HG02571 (cell line): ENCODE data around the gene FER.
"Not testable (repeated sequence)": the region's sequence is repeated elsewhere in the genome, so short reads cannot be mapped to it uniquely, and the experiment has no call there.

Source experiments
- ATAC-seq: cut with Tn5 transposase; IDR thresholded peaks from one replicate; pipeline ENCODE4 v1.9.1; 2021; ENCODE audit warnings: mild to moderate bottlenecking, moderate library complexity; ENCODE audit not compliant: unreplicated experiment

FER gene

DNA sequence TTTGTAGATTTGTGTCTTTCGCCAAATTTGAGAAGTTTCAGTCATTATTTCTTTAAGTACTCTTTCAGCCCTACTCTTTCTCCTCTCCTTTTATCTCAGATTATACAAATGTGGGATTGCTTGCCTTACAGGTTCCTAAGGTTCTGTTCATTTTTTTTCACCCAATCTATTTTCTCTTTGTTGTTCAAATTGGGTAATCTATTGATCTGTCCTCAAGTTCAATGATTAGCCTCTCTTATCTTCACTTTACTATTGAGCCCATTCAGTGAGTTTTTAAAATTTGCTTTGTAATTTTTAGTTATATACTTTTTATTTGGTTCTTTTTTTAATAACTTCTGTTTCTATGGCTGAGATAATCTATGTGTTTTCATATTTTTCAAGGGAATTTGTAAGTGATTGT is 282.1 kb downstream of the FER start:
- no peak for ATAC-seq

GRCh38 chr5:109030360-109031143 is 282.9 kb downstream of the FER start:
- no peak for ATAC-seq

GRCh38 chr5:109034306-109034705 is 286.6 kb downstream of the FER start:
- no peak for ATAC-seq

DNA sequence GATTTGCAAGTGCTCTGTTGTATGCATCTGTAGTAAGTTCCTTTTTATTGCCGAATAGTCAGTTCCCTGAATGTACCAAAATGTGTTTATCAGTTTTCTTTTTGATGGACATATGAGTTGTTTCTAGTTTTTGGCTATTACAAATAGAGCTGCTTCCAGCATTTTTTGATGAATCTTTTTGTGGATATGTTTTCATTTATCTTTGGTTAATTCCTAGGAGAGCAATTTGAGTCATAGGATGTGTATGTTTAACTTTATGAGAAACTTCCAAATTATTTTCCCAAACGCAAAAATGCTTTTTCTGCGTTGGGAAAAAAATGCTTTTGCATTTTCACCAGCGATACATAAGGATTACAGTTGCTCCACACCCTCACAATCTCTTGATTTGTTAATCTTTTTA is 287.7 kb downstream of the FER start:
- no peak for ATAC-seq

DNA sequence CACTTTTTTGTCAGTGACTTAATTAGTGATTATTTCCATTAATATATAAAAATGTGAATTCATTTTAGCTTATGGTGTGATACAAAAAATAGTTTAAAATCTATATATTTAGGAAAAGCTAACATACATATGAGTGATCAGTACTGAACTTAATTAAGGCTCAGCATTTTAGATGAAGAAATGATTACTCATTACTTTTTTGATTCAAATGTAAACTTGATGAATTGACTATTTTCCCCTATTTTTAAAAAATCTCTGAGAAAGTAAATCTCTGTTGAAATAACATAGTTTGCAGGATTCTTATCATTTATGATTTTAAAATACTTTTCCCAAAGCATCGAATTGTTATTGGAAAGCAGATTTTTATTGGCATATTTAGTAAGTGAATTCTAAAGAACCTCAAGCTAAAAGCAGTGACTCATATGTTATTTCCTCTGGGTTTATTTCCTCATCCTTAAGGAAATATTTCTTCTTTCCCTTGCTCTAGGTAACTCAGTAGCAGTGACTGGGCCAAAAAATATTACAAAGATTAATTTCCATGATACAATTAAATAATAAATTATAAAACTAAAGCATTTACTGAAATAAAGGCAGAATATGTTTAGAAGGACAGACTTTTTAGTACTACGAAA is 290.6 kb downstream of the FER start:
- no peak for ATAC-seq

DNA sequence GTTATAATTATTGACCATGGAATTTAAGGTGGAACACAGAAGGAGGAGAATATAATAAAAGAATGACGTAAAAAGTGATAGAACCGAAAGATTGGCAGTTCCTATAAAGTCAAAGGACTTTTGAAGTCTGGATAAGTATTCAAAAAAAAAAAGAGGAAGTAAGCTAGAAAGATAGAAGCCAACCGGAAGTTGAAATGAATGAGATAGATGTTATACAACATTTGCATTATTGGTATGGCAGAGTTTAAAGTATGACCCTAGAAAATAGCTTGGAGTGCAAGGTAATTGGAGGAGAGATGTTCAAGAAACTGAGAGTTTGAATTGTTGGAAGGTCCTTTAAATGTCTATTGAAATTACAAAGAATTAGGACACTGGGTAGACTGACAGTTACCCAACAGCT is 293.6 kb downstream of the FER start:
- ATAC-seq: no peak

- no peak for ATAC-seq
These were observed 298.0 kb downstream of the FER start for GRCh38 chr5:109045710-109046109.

- ATAC-seq: no peak
These were observed 301.9 kb downstream of the FER start for GRCh38 chr5:109049565-109049964.

DNA sequence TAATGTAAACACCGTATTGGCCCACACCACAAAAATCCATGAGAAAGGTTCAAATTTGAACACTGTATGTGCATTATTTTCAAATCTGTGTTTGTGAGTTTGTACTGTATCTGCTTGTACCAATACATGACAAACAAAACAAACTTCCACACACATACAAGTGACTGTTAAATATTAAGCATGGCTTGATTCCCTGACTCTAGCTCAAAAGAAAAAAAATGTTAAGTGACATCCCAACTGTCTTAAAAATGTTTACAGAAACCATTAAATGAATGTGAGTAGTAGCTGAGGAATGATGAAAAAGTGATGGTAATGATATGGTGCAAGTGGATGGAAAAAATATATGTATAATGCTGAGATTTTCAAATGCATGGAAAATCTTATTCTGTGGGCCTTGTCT is 302.6 kb downstream of the FER start:
- not testable (repeated sequence) for ATAC-seq

- not testable (repeated sequence) for ATAC-seq
These were observed 304.5 kb downstream of the FER start for GRCh38 chr5:109052216-109052615.

DNA sequence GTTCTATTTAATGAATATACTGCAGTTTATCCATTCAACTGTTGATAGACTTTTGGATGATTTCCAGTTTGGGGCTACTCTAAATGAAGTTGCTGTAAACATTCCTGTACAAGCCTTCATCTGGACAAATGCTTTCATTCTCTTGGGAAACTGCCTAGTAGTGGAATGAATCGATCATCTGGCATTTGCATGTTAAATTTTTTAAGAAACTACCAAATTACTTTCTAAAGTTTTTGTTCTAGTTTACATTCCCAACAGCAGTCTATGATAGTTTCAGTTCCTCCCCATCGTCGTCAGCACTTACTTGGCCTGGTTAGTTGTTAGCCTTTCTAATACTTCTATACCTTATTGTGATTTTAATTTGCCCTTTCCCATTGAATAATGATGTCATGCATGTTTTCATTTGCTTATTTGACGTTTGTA is 306.3 kb downstream of the FER start:
- no peak for ATAC-seq

GRCh38 chr5:109060378-109061025 is 312.8 kb downstream of the FER start:
- no peak for ATAC-seq

- ATAC-seq: no peak
These were observed 315.0 kb downstream of the FER start for GRCh38 chr5:109062664-109063063.

- no peak for ATAC-seq
These were observed 315.5 kb downstream of the FER start for GRCh38 chr5:109063223-109063622.

DNA sequence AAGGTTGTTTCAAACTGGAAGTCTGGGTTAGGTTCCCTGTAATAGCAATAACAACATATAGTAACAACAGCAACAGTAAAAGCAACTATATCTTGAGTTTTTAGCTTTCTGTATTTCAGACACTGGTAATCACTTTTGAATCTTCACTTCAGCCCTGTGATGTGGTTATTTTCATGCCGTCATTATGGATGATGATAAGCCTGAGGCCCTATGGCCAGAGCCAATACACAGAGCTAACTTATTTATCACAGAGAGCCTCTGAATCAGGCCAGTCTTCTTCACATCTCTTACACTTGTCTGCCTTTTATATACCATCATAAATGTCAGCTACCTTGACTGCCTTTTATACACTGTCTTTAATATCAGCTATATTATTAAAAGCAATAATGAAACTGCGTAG is 329.0 kb downstream of the FER start:
- ATAC-seq: no peak

GRCh38 chr5:109078448-109078847 is 330.8 kb downstream of the FER start:
- no peak for ATAC-seq

GRCh38 chr5:109080481-109080880 is 332.8 kb downstream of the FER start:
- no peak for ATAC-seq

DNA sequence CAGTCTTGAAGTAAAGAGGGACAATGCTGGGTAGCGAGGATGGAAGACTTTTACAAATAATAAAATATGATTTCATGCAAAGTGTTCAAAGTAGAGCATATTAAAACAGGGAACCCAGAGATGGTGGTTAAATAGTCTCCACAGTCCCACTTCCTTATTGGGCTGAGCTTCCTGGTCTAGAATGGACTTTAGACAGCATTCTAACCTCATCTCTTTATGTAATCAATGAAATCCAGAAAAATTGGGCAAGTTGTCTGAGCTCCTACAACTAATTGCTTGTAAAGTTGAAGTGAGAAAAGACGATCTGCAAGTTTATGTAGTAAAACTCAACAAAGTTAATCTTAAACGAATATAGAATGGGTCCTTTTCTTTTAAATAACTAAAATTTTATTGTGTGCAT is 333.2 kb downstream of the FER start:
- no peak for ATAC-seq

DNA sequence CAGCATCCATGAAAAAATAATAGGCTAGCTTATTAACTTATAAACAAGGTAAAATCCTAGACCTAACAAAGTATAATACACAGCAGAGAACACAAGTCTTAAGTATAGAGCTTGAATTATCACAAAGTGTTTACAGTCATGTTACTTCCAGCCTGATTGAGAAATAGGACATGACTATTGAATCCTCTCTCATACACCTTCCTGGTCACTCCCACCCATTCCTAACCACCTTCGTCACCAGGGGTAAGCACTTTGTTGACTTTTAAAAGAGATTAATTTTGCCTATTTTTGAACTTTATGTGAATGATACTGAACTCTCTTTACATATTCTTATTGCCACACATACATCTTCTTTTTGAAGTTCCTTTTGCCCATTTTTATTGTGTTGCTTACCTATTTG is 336.2 kb downstream of the FER start:
- ATAC-seq: no peak

GRCh38 chr5:109089191-109089590 is 341.5 kb downstream of the FER start:
- ATAC-seq: no peak

DNA sequence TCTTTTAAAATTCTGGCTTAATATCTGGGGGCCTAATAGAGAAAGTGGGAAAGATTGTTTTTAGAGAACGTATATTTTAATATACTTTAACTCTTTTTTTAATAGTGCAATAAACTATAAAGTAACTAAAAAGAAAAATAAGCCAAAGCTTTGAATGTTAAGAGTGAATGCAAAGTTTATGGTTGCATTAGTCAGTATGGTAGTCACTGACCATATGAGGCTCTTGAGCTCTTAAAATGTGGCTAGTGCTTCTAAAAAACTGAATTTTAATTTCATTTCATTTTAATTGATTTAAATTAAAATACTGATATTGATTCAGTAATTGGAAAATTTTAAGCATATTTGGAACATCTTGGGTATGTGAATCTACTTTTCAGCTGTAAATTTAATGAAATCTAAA is 351.4 kb downstream of the FER start:
- ATAC-seq: no peak

- ATAC-seq: no peak
These were observed 353.3 kb downstream of the FER start for GRCh38 chr5:109100971-109101370.
